HepG2 (cell line): ENCODE measurements around the gene NEIL1. TPM values are rescaled to one million over a fixed set of nuclear protein-coding genes. Genes with fewer than 3 reads are reported as not detected.

Experiments
- CC2D1A ChIP-seq: sonication (generic); formaldehyde crosslinking; IDR thresholded peaks from 2 replicates; pipeline ENCODE4 v1.8.1; 2023; ENCODE audit warnings: mild to moderate bottlenecking, missing genetic modification reagents
- CREM ChIP-seq, 2 experiments: sonication (generic) in 1 of 2; formaldehyde crosslinking in 1 of 2; IDR thresholded peaks; 2 replicates each; pipeline versions ENCODE4 v1.4.0 to v1.6.1; 2016 to 2020; ENCODE audit warnings: antibody characterized with exemption in 1 of 2, mild to moderate bottlenecking in 1 of 2, missing genetic modification reagents in 1 of 2
- DNMT1 ChIP-seq: sonication (generic); formaldehyde crosslinking; IDR thresholded peaks from 2 replicates; pipeline ENCODE4 v1.5.1; 2020; ENCODE audit warnings: mild to moderate bottlenecking, missing genetic modification reagents
- FOXA1 ChIP-seq, 2 experiments: fragments of 450-650 bp in 1 of 2; sonication (generic) in 1 of 2; formaldehyde crosslinking in 1 of 2; IDR thresholded peaks; 2 replicates each; pipeline versions ENCODE4 v1.4.0 to v1.6.1; 2016 to 2020; ENCODE audit warnings: missing genetic modification reagents in 1 of 2
- FOXC1 ChIP-seq: sonication (generic); formaldehyde crosslinking; IDR thresholded peaks from 2 replicates; pipeline ENCODE4 v1.8.0; 2022; ENCODE audit warnings: mild to moderate bottlenecking, missing genetic modification reagents, borderline replicate concordance
- FOXK2 ChIP-seq: fragments of 450-650 bp; IDR thresholded peaks from 2 replicates; pipeline ENCODE4 v1.6.1; 2016
- GATAD2A ChIP-seq: IDR thresholded peaks from 2 replicates; pipeline ENCODE4 v1.6.1; 2016
- GTF2F1 ChIP-seq: fragments of 150-350 bp; IDR thresholded peaks from 2 replicates; pipeline ENCODE4 v1.6.1; 2014; ENCODE audit warnings: low read length
- JDP2 ChIP-seq: sonication (generic); formaldehyde crosslinking; IDR thresholded peaks from 2 replicates; pipeline ENCODE4 v1.8.1; 2022; ENCODE audit warnings: missing genetic modification reagents, borderline replicate concordance
- JUN ChIP-seq: sonication (generic); formaldehyde crosslinking; IDR thresholded peaks from 2 replicates; pipeline ENCODE4 v1.4.0; 2020; ENCODE audit warnings: mild to moderate bottlenecking, missing genetic modification reagents
- KLF12 ChIP-seq: sonication (generic); formaldehyde crosslinking; IDR thresholded peaks from 2 replicates; pipeline ENCODE4 v1.4.0; 2020; ENCODE audit warnings: missing genetic modification reagents, borderline replicate concordance
- MBD4 ChIP-seq: IDR thresholded peaks from 2 replicates; pipeline ENCODE4 v1.6.1; 2012; ENCODE audit warnings: low read length, inconsistent platforms, borderline replicate concordance
- MIER3 ChIP-seq: IDR thresholded peaks from 2 replicates; pipeline ENCODE4 v1.6.1; 2016; ENCODE audit warnings: missing compliant biosample characterization, borderline replicate concordance
- RBM39 ChIP-seq: fragments of 200-400 bp; formaldehyde crosslinking; IDR thresholded peaks from one replicate; pipeline ENCODE4 v1.6.1; 2018; ENCODE audit warnings: antibody characterized with exemption, mild to moderate bottlenecking, low read depth, low read length; ENCODE audit not compliant: poor library complexity, severe bottlenecking
- ZNF230 ChIP-seq: sonication (generic); formaldehyde crosslinking; IDR thresholded peaks from 2 replicates; pipeline ENCODE4 v1.4.0; 2020; ENCODE audit warnings: mild to moderate bottlenecking, missing genetic modification reagents
- ZNF367 ChIP-seq: sonication (generic); formaldehyde crosslinking; IDR thresholded peaks from 2 replicates; pipeline ENCODE4 v1.4.0; 2020; ENCODE audit warnings: missing genetic modification reagents, borderline replicate concordance
- ZNF652 ChIP-seq: IDR thresholded peaks from 2 replicates; pipeline ENCODE4 v1.6.1; 2016; ENCODE audit warnings: low read depth, borderline replicate concordance
- ZNF776 ChIP-seq: sonication (generic); formaldehyde crosslinking; IDR thresholded peaks from 2 replicates; pipeline ENCODE4 v1.4.0; 2020; ENCODE audit warnings: mild to moderate bottlenecking, missing genetic modification reagents
- polyA plus RNA-seq, 8 experiments: library from polyadenylated mRNA; depleted of rRNA in 3 of 8; stranded (reverse) in 7 of 8; unstranded in 1 of 8; fragments of >200 nt; fragmentation: Illumina TruSeq in 4 of 8; extraction: Trizol in 4 of 8; gene quantifications; 2 replicates each; pipeline versions ENCODE4 v1.2.1 to v1.2.3, GENCODE V29; 2011 to 2016; ENCODE audit warnings: low read depth in 4 of 8, missing spikeins in 1 of 8, mixed read lengths in 1 of 8; ENCODE audit not compliant: insufficient read depth in 1 of 8
- total RNA-seq, 5 experiments: library from RNA; depleted of rRNA; stranded (reverse); fragments of >200 nt; fragmentation: Illumina TruSeq; extraction: Trizol; gene quantifications; 2 replicates each; pipeline ENCODE4 v1.2.3, GENCODE V29; 2016; ENCODE audit warnings: low read depth in 1 of 5
- TF ChIP-seq, protein P1 (sequence below): sonication (generic); formaldehyde crosslinking; IDR thresholded peaks from 2 replicates; pipeline ENCODE4 v1.4.0; 2020; ENCODE audit warnings: missing genetic modification reagents
- TF ChIP-seq, protein P2 (sequence below): IDR thresholded peaks from 2 replicates; pipeline ENCODE4 v1.6.1; 2016; ENCODE audit warnings: mild to moderate bottlenecking, missing biosample characterization, missing genetic modification reagents
- TF ChIP-seq, protein P3 (sequence below), 2 experiments: fragments of 450-650 bp in 1 of 2; sonication (generic) in 1 of 2; formaldehyde crosslinking; IDR thresholded peaks; 2 replicates each; pipeline versions ENCODE4 v1.5.0 to v1.8.0; 2020 to 2022; ENCODE audit warnings: mild to moderate bottlenecking in 1 of 2, missing genetic modification reagents in 1 of 2
- TF ChIP-seq, protein P4 (sequence below): sonication (generic); formaldehyde crosslinking; IDR thresholded peaks from 2 replicates; pipeline ENCODE4 v1.4.0; 2020; ENCODE audit warnings: missing genetic modification reagents

NEIL1 gene
- total and polyA plus RNA-seq, 2 of the 13 experiments (the other 11 are each of a cell fraction or from before 2014, with no cell fraction given) = 10.4 to 15.5 TPM

DNA sequence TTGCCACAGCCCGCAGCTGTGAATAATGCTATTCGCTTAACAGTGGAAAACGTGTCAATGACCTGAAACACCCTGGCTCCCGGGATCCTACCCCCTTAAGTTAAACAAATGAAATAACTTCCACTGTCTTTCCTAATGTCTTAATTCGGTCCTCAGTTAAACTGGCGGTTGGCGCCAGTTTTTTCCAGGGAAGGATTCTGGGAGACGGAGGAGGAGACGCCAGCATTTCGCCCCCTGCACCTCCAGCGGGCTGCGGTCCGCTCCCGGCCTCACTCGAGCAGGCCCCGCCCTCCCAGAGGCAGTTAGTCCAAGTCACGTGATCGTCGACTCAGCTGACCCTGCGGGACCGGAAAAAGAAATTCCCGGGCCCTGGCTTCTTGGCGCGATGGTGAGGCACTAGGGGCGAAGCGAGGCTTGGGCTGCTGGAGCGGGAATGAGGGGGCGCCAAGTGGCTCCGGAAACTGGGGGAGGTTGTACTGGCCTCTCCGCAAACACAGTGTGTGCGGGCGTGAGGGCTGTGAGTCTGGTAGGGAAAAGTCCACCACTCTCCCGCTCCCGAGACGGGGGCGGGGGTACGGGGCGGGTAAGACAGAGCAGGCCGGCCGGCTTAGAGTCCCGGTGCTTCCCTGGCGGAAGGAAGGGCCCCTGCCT lies 11.0 kb upstream of the NEIL1 start, which contains the start of gene COMMD4 (continued):
- TF ChIP-seq, protein P1, sequence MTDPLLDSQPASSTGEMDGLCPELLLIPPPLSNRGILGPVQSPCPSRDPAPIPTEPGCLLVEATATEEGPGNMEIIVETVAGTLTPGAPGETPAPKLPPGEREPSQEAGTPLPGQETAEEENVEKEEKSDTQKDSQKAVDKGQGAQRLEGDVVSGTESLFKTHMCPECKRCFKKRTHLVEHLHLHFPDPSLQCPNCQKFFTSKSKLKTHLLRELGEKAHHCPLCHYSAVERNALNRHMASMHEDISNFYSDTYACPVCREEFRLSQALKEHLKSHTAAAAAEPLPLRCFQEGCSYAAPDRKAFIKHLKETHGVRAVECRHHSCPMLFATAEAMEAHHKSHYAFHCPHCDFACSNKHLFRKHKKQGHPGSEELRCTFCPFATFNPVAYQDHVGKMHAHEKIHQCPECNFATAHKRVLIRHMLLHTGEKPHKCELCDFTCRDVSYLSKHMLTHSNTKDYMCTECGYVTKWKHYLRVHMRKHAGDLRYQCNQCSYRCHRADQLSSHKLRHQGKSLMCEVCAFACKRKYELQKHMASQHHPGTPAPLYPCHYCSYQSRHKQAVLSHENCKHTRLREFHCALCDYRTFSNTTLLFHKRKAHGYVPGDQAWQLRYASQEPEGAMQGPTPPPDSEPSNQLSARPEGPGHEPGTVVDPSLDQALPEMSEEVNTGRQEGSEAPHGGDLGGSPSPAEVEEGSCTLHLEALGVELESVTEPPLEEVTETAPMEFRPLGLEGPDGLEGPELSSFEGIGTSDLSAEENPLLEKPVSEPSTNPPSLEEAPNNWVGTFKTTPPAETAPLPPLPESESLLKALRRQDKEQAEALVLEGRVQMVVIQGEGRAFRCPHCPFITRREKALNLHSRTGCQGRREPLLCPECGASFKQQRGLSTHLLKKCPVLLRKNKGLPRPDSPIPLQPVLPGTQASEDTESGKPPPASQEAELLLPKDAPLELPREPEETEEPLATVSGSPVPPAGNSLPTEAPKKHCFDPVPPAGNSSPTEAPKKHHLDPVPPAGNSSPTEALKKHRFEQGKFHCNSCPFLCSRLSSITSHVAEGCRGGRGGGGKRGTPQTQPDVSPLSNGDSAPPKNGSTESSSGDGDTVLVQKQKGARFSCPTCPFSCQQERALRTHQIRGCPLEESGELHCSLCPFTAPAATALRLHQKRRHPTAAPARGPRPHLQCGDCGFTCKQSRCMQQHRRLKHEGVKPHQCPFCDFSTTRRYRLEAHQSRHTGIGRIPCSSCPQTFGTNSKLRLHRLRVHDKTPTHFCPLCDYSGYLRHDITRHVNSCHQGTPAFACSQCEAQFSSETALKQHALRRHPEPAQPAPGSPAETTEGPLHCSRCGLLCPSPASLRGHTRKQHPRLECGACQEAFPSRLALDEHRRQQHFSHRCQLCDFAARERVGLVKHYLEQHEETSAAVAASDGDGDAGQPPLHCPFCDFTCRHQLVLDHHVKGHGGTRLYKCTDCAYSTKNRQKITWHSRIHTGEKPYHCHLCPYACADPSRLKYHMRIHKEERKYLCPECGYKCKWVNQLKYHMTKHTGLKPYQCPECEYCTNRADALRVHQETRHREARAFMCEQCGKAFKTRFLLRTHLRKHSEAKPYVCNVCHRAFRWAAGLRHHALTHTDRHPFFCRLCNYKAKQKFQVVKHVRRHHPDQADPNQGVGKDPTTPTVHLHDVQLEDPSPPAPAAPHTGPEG (CRISPR knock-in tag) = 0 out of 2 replicates have a peak, but pooled peaks have one; percentile 64
- TF ChIP-seq, protein P2, sequence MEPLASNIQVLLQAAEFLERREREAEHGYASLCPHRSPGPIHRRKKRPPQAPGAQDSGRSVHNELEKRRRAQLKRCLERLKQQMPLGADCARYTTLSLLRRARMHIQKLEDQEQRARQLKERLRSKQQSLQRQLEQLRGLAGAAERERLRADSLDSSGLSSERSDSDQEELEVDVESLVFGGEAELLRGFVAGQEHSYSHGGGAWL = peak; percentile 84; the same call in 1 of the 2 replicates
- TF ChIP-seq FOXA1 (IDR thresholded peaks at IDR 0.05) (no peak), FOXA1 (CRISPR knock-in tag; IDR thresholded peaks at IDR 0.05) (no peak), CREM (IDR thresholded peaks at IDR 0.05) (peak; percentile 63; the same call in 1 of the 2 replicates), CREM (CRISPR knock-in tag; IDR thresholded peaks at IDR 0.05) (no peak), ZNF652 (CRISPR knock-in tag) (peak; percentile 58; the same call in 1 of the 2 replicates), FOXC1 (CRISPR knock-in tag) (peak; percentile 29; the same call in 1 of the 2 replicates), RBM39 (no peak), DNMT1 (CRISPR knock-in tag) (no peak), JDP2 (CRISPR knock-in tag) (no peak), ZNF776 (CRISPR knock-in tag) (0 out of 2 replicates have a peak, but pooled peaks have one; percentile 47), JUN (CRISPR knock-in tag) (no peak), CC2D1A (no peak), ZNF367 (CRISPR knock-in tag) (no peak), MIER3 (CRISPR knock-in tag) (peak; percentile 80), ZNF230 (CRISPR knock-in tag) (no peak), KLF12 (peak; percentile 84), GTF2F1 (peak; percentile 92), FOXK2 (peak; percentile 34; the same call in 1 of the 2 replicates), MBD4 (no peak), GATAD2A (CRISPR knock-in tag) (peak; percentile 69)
- TF ChIP-seq, protein P3, sequence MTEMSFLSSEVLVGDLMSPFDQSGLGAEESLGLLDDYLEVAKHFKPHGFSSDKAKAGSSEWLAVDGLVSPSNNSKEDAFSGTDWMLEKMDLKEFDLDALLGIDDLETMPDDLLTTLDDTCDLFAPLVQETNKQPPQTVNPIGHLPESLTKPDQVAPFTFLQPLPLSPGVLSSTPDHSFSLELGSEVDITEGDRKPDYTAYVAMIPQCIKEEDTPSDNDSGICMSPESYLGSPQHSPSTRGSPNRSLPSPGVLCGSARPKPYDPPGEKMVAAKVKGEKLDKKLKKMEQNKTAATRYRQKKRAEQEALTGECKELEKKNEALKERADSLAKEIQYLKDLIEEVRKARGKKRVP (CRISPR knock-in tag; IDR thresholded peaks at IDR 0.05) = peak in 1 of 2 experiments; percentile 51; a peak in 3 of 4 replicates
- TF ChIP-seq, protein P4, sequence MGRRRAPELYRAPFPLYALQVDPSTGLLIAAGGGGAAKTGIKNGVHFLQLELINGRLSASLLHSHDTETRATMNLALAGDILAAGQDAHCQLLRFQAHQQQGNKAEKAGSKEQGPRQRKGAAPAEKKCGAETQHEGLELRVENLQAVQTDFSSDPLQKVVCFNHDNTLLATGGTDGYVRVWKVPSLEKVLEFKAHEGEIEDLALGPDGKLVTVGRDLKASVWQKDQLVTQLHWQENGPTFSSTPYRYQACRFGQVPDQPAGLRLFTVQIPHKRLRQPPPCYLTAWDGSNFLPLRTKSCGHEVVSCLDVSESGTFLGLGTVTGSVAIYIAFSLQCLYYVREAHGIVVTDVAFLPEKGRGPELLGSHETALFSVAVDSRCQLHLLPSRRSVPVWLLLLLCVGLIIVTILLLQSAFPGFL (CRISPR knock-in tag) = no peak
